H9 (cell line): ENCODE measurements around the gene XCR1. TPM values are rescaled to one million over a fixed set of nuclear protein-coding genes. Genes with fewer than 3 reads are reported as not detected.
A peak's percentile ranks its signal among the peaks of the same experiment; 100 is the strongest.

Experiments
- DNase-seq: peaks from one replicate; pipeline ENCODE4 v3.0.0-alpha.2; 2017
- H2AFZ ChIP-seq: one replicate; pipeline ENCODE4 v1.6.1; 2013; ENCODE audit warnings: mild to moderate bottlenecking, low read length, control low read depth, moderate library complexity
- H2AK5ac ChIP-seq: 2 replicates; pipeline ENCODE4 v1.6.1; 2013; ENCODE audit warnings: low read length, control low read depth, mixed read lengths; ENCODE audit not compliant: insufficient read length
- H2BK120ac ChIP-seq: one replicate; pipeline ENCODE4 v1.6.1; 2013; ENCODE audit warnings: low read depth, mild to moderate bottlenecking, low read length, control low read depth, inconsistent platforms; ENCODE audit not compliant: poor library complexity, severe bottlenecking
- H2BK12ac ChIP-seq: 2 replicates; pipeline ENCODE4 v1.6.1; 2013; ENCODE audit warnings: low read length, control low read depth, mixed read lengths, low read depth; ENCODE audit not compliant: insufficient read length
- H2BK15ac ChIP-seq: 2 replicates; pipeline ENCODE4 v1.6.1; 2013; ENCODE audit warnings: low read depth, low read length, control low read depth
- H2BK20ac ChIP-seq: one replicate; pipeline ENCODE4 v1.6.1; 2013; ENCODE audit warnings: low read depth, mild to moderate bottlenecking, low read length, control low read depth, inconsistent platforms; ENCODE audit not compliant: poor library complexity, severe bottlenecking
- H2BK5ac ChIP-seq: 2 replicates; pipeline ENCODE4 v1.6.1; 2013; ENCODE audit warnings: low read length, control low read depth, mixed read lengths; ENCODE audit not compliant: insufficient read length
- H3K14ac ChIP-seq: 2 replicates; pipeline ENCODE4 v1.6.1; 2013; ENCODE audit warnings: low read length, control low read depth; ENCODE audit not compliant: insufficient read depth
- H3K18ac ChIP-seq: 2 replicates; pipeline ENCODE4 v1.6.1; 2013; ENCODE audit warnings: low read depth, mild to moderate bottlenecking, mixed read lengths, low read length, control low read depth; ENCODE audit not compliant: insufficient read length
- H3K23ac ChIP-seq: 2 replicates; pipeline ENCODE4 v1.6.1; 2013; ENCODE audit warnings: low read length, control low read depth, mixed read lengths, low read depth; ENCODE audit not compliant: insufficient read length
- H3K23me2 ChIP-seq: 2 replicates; pipeline ENCODE4 v1.6.1; 2013; ENCODE audit warnings: low read depth, mild to moderate bottlenecking, mixed read lengths, low read length, control low read depth; ENCODE audit not compliant: insufficient read length, poor library complexity, severe bottlenecking
- H3K27ac ChIP-seq: 2 replicates; pipeline ENCODE4 v1.5.1; 2013; ENCODE audit warnings: low read length, control low read depth, mixed read lengths, low read depth; ENCODE audit not compliant: insufficient read length
- H3K27me3 ChIP-seq: 2 replicates; pipeline ENCODE4 v1.6.1; 2013; ENCODE audit warnings: low read length, control low read depth, inconsistent platforms; ENCODE audit not compliant: insufficient read depth
- H3K4ac ChIP-seq: 2 replicates; pipeline ENCODE4 v1.6.1; 2013; ENCODE audit warnings: low read depth, mild to moderate bottlenecking, control low read depth, inconsistent platforms, low read length, moderate library complexity
- H3K4me1 ChIP-seq: 2 replicates; pipeline ENCODE4 v1.6.1; 2013; ENCODE audit warnings: low read length, control low read depth, inconsistent platforms; ENCODE audit not compliant: insufficient read depth
- H3K4me2 ChIP-seq: 2 replicates; pipeline ENCODE4 v1.6.1; 2013; ENCODE audit warnings: low read length, control low read depth, mixed read lengths; ENCODE audit not compliant: insufficient read length, insufficient read depth
- H3K56ac ChIP-seq: 2 replicates; pipeline ENCODE4 v1.6.1; 2013; ENCODE audit warnings: low read depth, mild to moderate bottlenecking, mixed read lengths, low read length, control low read depth; ENCODE audit not compliant: insufficient read length
- H3K79me1 ChIP-seq: 2 replicates; pipeline ENCODE4 v1.6.1; 2013; ENCODE audit warnings: low read depth, mild to moderate bottlenecking, moderate library complexity, low read length, control low read depth, inconsistent platforms; ENCODE audit not compliant: insufficient read depth, poor library complexity, severe bottlenecking
- H3K79me2 ChIP-seq: 2 replicates; pipeline ENCODE4 v1.6.1; 2013; ENCODE audit warnings: low read length, control low read depth, inconsistent platforms; ENCODE audit not compliant: insufficient read depth
- H3K9ac ChIP-seq: 2 replicates; pipeline ENCODE4 v1.6.1; 2013; ENCODE audit warnings: low read length, control low read depth, mixed read lengths; ENCODE audit not compliant: insufficient read length; ENCODE audit errors: extremely low read depth
- H3K9me3 ChIP-seq: one replicate; pipeline ENCODE4 v1.6.1; 2013; ENCODE audit warnings: low read depth, low read length, inconsistent platforms; ENCODE audit not compliant: control insufficient read depth
- H3T11ph ChIP-seq: one replicate; pipeline ENCODE4 v1.6.1; 2013; ENCODE audit warnings: mild to moderate bottlenecking, low read length, control low read depth, inconsistent platforms
- H4K20me1 ChIP-seq: one replicate; pipeline ENCODE4 v1.6.1; 2013; ENCODE audit not compliant: control insufficient read depth, insufficient read length, insufficient read depth
- H4K5ac ChIP-seq: 2 replicates; pipeline ENCODE4 v1.6.1; 2013; ENCODE audit warnings: low read depth, mild to moderate bottlenecking, mixed read lengths, low read length, control low read depth; ENCODE audit not compliant: insufficient read length
- H4K8ac ChIP-seq: replicated peaks from 2 replicates; pipeline ENCODE4 v1.6.1; 2013; ENCODE audit warnings: low read length, control low read depth, mixed read lengths, low read depth; ENCODE audit not compliant: insufficient read length
- H4K91ac ChIP-seq: 2 replicates; pipeline ENCODE4 v1.6.1; 2013; ENCODE audit warnings: low read depth, mild to moderate bottlenecking, moderate library complexity, mixed read lengths, low read length, control low read depth; ENCODE audit not compliant: insufficient read length
- H3K27ac Mint-ChIP-seq, 3 experiments: 2 replicates in 2 of 3; 3 replicates in 1 of 3; pipeline ENCODE4 v1.8.0; 2020 to 2021; ENCODE audit warnings: mixed read lengths in 3 of 3, mild to moderate bottlenecking in 1 of 3, moderate library complexity in 1 of 3
- H3K27me3 Mint-ChIP-seq: 2 replicates; pipeline ENCODE4 v1.8.0; 2021; ENCODE audit warnings: low read depth, mild to moderate bottlenecking, moderate library complexity, mixed read lengths
- H3K36me3 Mint-ChIP-seq, 3 experiments: 2 replicates in 2 of 3; 3 replicates in 1 of 3; pipeline ENCODE4 v1.8.0; 2020 to 2021; ENCODE audit warnings: low read depth in 3 of 3, mixed read lengths in 3 of 3; ENCODE audit not compliant: insufficient read depth in 1 of 3
- H3K4me1 Mint-ChIP-seq, 2 experiments: 2 replicates each; pipeline ENCODE4 v1.8.0; 2020; ENCODE audit warnings: mixed read lengths in 2 of 2
- H3K4me3 Mint-ChIP-seq, 2 experiments: 2 replicates in 1 of 2; 3 replicates in 1 of 2; pipeline ENCODE4 v1.8.0; 2020 to 2021; ENCODE audit warnings: mild to moderate bottlenecking in 2 of 2, mixed read lengths in 2 of 2, moderate library complexity in 1 of 2
- H3K9me3 Mint-ChIP-seq, 2 experiments: 2 replicates in 1 of 2; 3 replicates in 1 of 2; pipeline ENCODE4 v1.8.0; 2020; ENCODE audit warnings: mild to moderate bottlenecking in 2 of 2, mixed read lengths in 2 of 2, moderate library complexity in 1 of 2
- WGBS: extraction: QIAGEN DNeasy Blood & Tissue Kit; methylation state at CpG from one replicate; pipeline ENCODE4 v1.1.7; 2013; ENCODE audit warnings: missing lambda C conversion rate, low lambda C conversion rate, mixed read lengths; ENCODE audit not compliant: insufficient read length; ENCODE audit errors: extremely low coverage; 5-methylcytosine and 5-hydroxymethylcytosine counted together
- total RNA-seq: library from RNA; stranded (reverse); gene quantifications from 2 replicates; pipeline ENCODE4 v1.2.1, GENCODE V29; 2021
- TF ChIP-seq, protein P1 (sequence below): fragments of 200-600 bp; sonication (generic); conservative IDR thresholded peaks from 3 replicates; pipeline ENCODE4 v1.8.0; 2021; ENCODE audit warnings: antibody characterized with exemption, mild to moderate bottlenecking

The XCR1 gene
- total RNA-seq, 1 experiment from 2014 or later: not detected

- peaks cover 0 to 4% of the 10 kb centered on the region in 2 experiments; a peak in 1 of 4 replicates for H3K4me1 Mint-ChIP-seq
- peaks cover 10 to 11% of the 10 kb centered on the region in 2 experiments for H3K9me3 Mint-ChIP-seq
- no peak overlapping the region for H3K4me3 Mint-ChIP-seq
- Histone ChIP-seq H3K23me2 (no peaks in the 10 kb centered on the region), H2AK5ac (no peak overlapping the region), H2BK120ac (no peak overlapping the region), H4K20me1 (no peaks in the 10 kb centered on the region), H3K14ac (peak overlapping the region; percentile 80), H3T11ph (no peak overlapping the region), H2BK20ac (no peak overlapping the region), H3K4ac (no peak overlapping the region), H3K23ac (no peak overlapping the region), H3K9ac (no peak overlapping the region), H3K4me2 (no peak overlapping the region), H2BK15ac (no peak overlapping the region), H2BK12ac (no peak overlapping the region), H3K79me1 (no peaks in the 10 kb centered on the region), H2AFZ (no peak overlapping the region), H3K9me3 (peaks cover 8% of the 10 kb centered on the region), H4K8ac (no peak overlapping the region), H4K91ac (no peak overlapping the region), H3K4me1 (no peaks in the 10 kb centered on the region), H3K18ac (no peak overlapping the region), H4K5ac (no peak overlapping the region), H3K27ac (no peak overlapping the region), H3K56ac (no peak overlapping the region), H3K27me3 (no peaks in the 10 kb centered on the region), H3K79me2 (no peaks in the 10 kb centered on the region), H2BK5ac (no peak overlapping the region)
- H3K36me3 Mint-ChIP-seq: peaks cover 0 to 6% (median 6%) of the 10 kb centered on the region in 3 experiments; a peak in 6 of 7 replicates
- no peak overlapping the region for H3K27ac Mint-ChIP-seq
- TF ChIP-seq, protein P1, sequence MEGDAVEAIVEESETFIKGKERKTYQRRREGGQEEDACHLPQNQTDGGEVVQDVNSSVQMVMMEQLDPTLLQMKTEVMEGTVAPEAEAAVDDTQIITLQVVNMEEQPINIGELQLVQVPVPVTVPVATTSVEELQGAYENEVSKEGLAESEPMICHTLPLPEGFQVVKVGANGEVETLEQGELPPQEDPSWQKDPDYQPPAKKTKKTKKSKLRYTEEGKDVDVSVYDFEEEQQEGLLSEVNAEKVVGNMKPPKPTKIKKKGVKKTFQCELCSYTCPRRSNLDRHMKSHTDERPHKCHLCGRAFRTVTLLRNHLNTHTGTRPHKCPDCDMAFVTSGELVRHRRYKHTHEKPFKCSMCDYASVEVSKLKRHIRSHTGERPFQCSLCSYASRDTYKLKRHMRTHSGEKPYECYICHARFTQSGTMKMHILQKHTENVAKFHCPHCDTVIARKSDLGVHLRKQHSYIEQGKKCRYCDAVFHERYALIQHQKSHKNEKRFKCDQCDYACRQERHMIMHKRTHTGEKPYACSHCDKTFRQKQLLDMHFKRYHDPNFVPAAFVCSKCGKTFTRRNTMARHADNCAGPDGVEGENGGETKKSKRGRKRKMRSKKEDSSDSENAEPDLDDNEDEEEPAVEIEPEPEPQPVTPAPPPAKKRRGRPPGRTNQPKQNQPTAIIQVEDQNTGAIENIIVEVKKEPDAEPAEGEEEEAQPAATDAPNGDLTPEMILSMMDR: no peak
- peaks cover 3% of the 10 kb centered on the region; the same call in 1 of the 2 replicates for H3K27me3 Mint-ChIP-seq
- DNase-seq: no peak
- no CpG with 5 or more reads among the region's 34 CpGs for WGBS
These were observed 4.1 kb downstream of the XCR1 start for GRCh38 chr3:46022909-46023785.
